NCI-H1048 (cell line): ENCODE results near the gene IFT88.
"Not testable (repeated sequence)": the region's sequence is repeated elsewhere in the genome, so short reads cannot be mapped to it uniquely, and the experiment has no call there.

Experiments used
- DNase-seq: peaks from one replicate; lab custom pipeline; 2025; lab: John Stamatoyannopoulos, UW

IFT88 gene

GRCh38 chr13:20624213-20624612, 57.3 kb downstream of the IFT88 start:
- no peak for DNase-seq

GRCh38 chr13:20633802-20634201, 66.8 kb downstream of the IFT88 start:
- no peak for DNase-seq

- DNase-seq = no peak
Measured at GRCh38 chr13:20636079-20636478, 69.1 kb downstream of the IFT88 start.

GRCh38 chr13:20637811-20638210, 70.9 kb downstream of the IFT88 start:
- no peak for DNase-seq

GRCh38 chr13:20647758-20648157, 80.8 kb downstream of the IFT88 start:
- no peak for DNase-seq

- DNase-seq = no peak
Measured at GRCh38 chr13:20652946-20653345, 86.0 kb downstream of the IFT88 start.

GRCh38 chr13:20654156-20654555, 87.2 kb downstream of the IFT88 start:
- no peak for DNase-seq

GRCh38 chr13:20658451-20659040, 91.6 kb downstream of the IFT88 start:
- DNase-seq = no peak

GRCh38 chr13:20664351-20664750, 97.4 kb downstream of the IFT88 start:
- DNase-seq = no peak

GRCh38 chr13:20666948-20667347, 100.0 kb downstream of the IFT88 start:
- DNase-seq = no peak

- DNase-seq = no peak
Measured at GRCh38 chr13:20667857-20668437, 101.0 kb downstream of the IFT88 start.

GRCh38 chr13:20669162-20669561, 102.2 kb downstream of the IFT88 start:
- no peak for DNase-seq

- DNase-seq = no peak
Measured at GRCh38 chr13:20671789-20672188, 104.8 kb downstream of the IFT88 start.

- no peak for DNase-seq
Measured at GRCh38 chr13:20672772-20673171, 105.8 kb downstream of the IFT88 start.

GRCh38 chr13:20673715-20674114, 106.8 kb downstream of the IFT88 start:
- DNase-seq = no peak

GRCh38 chr13:20676213-20676612, 109.3 kb downstream of the IFT88 start:
- DNase-seq = no peak

- DNase-seq = not testable (repeated sequence)
Measured at GRCh38 chr13:20678606-20679005, 111.6 kb downstream of the IFT88 start.

- no peak for DNase-seq
Measured at GRCh38 chr13:20679879-20680278, 112.9 kb downstream of the IFT88 start.

GRCh38 chr13:20680416-20681080, 113.6 kb downstream of the IFT88 start:
- no peak for DNase-seq

- not testable (repeated sequence) for DNase-seq
Measured at GRCh38 chr13:20681481-20681880, 114.5 kb downstream of the IFT88 start.

- no peak for DNase-seq
Measured at GRCh38 chr13:20682061-20682460, 115.1 kb downstream of the IFT88 start.

GRCh38 chr13:20684041-20684440, 117.1 kb downstream of the IFT88 start:
- no peak for DNase-seq

- DNase-seq = no peak
Measured at GRCh38 chr13:20684546-20684945, 117.6 kb downstream of the IFT88 start.

- no peak for DNase-seq
Measured at GRCh38 chr13:20685092-20685491, 118.1 kb downstream of the IFT88 start.
